ENCODE measurements around the gene TASOR2.
A peak's percentile ranks its signal among the peaks of the same experiment; 100 is the strongest.

TASOR2 gene

DNA sequence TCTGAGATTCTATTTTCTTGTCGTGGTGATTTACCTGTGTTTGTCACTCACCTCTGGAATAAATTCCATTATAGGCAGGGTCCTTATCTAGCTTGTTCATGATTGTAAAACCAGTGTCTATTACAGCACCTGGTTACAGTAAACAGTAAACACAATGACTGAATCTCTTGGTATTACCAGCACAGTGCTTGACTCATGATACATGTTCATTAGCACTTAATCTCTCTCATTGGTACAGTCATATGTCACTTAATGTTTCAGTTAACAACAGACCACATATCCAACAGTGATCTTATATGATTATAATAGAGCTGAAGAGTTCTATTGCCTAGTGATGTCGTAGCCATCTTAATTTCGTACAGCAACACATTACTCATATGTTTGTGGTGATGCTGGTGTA lies 1.6 kb upstream of the TASOR2 start:
- Mint-ChIP-seq H3K36me3 (ENCODE audit: low read depth) (no peaks in the 10 kb centered on the region), H3K4me3 (peak overlapping the region in 1 of 3 experiments; percentile 4), H3K27me3 (ENCODE audit: low read depth) (peaks cover 17% of the 10 kb centered on the region), H3K9me3 (no peaks in the 10 kb centered on the region), H3K27ac (no peak overlapping the region), H3K4me1 (peaks cover 24% of the 10 kb centered on the region)
- TF ChIP-seq CTCF (IDR thresholded peaks at IDR 0.05; ENCODE audit: unreplicated experiment in 3 of 3) = no peak

DNA sequence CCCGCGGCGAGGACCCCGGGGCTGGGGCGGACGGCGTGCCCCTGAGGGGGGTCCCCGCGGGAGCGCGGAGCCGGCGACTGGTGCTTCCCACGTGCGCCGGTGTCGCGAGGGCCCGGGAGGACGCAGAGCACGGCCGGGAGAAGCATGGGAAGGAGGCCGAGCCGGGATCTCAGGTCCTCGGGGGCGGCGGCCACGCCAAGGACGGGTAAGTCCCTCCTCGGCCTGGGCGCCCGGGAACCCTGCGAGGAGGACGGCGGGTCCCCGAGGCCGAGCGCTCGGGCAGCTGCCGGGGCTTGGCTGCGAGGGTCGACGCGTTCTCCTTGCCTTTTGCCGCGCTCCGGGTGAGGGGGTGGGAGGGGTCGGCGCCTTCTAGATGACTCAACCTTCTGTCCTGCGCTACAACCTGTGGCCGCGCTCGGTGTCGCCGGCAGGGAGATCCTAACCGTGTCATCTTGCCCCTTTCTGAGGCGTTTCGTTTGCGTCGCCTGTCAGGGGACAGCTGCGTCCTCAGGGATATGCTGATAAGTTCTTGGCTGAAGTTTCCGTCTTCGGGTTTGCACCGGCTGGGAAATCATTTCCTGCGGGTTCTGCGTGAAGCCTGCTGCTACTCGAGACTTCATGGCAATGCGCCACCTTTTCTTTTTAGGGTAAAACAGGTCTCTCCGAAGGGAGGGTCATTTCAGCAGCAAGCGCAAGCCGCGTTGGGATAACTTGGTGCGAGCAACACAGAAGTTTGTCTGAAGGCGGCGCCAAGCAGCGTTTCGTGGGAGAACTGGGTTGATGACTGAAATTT lies 529 bp downstream of the TASOR2 start:
- H3K27ac Mint-ChIP-seq = peak overlapping the region; percentile 73 to 97 (median 97)

GRCh38 chr10:5685764-5686240 lies 1.2 kb downstream of the TASOR2 start:
- Mint-ChIP-seq H3K4me3 (peak overlapping the region; percentile 93 to 96 (median 96)), H3K27me3 (ENCODE audit: low read depth) (peaks cover 7% of the 10 kb centered on the region), H3K9me3 (no peaks in the 10 kb centered on the region), H3K27ac (peak overlapping the region; percentile 73 to 97 (median 97)), H3K4me1 (peaks cover 24% of the 10 kb centered on the region), H3K36me3 (ENCODE audit: low read depth) (no peaks in the 10 kb centered on the region)
- TF ChIP-seq CTCF (IDR thresholded peaks at IDR 0.05; ENCODE audit: unreplicated experiment in 3 of 3) = peak in 1 of 3 experiments; percentile 33

More for the DNA sequence above, 529 bp downstream of the TASOR2 start:
- H3K27me3 Mint-ChIP-seq (ENCODE audit: low read depth) = peaks cover 7% of the 10 kb centered on the region
- TF ChIP-seq CTCF (IDR thresholded peaks at IDR 0.05; ENCODE audit: unreplicated experiment in 3 of 3) = peak; percentile 47 to 58 (median 56)
- H3K9me3 Mint-ChIP-seq = no peaks in the 10 kb centered on the region
- H3K4me3 Mint-ChIP-seq = peak overlapping the region; percentile 96 to 97 (median 96)
- peaks cover 24% of the 10 kb centered on the region for H3K4me1 Mint-ChIP-seq
- no peaks in the 10 kb centered on the region for H3K36me3 Mint-ChIP-seq (ENCODE audit: low read depth)

DNA sequence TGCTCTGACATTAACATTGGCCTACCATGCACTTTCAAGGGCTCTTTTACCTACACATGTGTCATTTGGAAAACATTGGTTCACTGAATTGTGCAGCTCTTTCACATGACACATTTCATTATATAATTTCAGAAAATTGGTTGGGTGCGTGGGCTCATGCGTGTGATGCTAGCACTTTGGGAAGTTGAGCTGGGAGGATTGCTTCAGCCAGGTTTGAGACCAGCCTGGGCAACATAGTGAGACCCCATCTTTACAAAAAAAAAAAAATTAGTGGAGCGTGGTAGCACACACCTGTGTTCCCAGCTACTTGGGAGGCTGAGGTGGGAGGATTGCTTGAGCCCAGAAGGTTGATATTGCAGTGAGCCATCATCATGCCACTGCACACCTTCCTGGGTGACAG lies 3.9 kb downstream of the TASOR2 start:
- no peak overlapping the region for H3K27ac Mint-ChIP-seq
- no peak for TF ChIP-seq CTCF (IDR thresholded peaks at IDR 0.05; ENCODE audit: unreplicated experiment in 3 of 3)
- no peaks in the 10 kb centered on the region for H3K9me3 Mint-ChIP-seq
- H3K4me3 Mint-ChIP-seq = no peak overlapping the region
- H3K4me1 Mint-ChIP-seq = peaks cover 44% of the 10 kb centered on the region
- peaks cover 4% of the 10 kb centered on the region for H3K27me3 Mint-ChIP-seq (ENCODE audit: low read depth)
- no peaks in the 10 kb centered on the region for H3K36me3 Mint-ChIP-seq (ENCODE audit: low read depth)

GRCh38 chr10:5691786-5692185 lies 7.1 kb downstream of the TASOR2 start:
- TF ChIP-seq CTCF (IDR thresholded peaks at IDR 0.05; ENCODE audit: unreplicated experiment in 3 of 3) = no peak
- Mint-ChIP-seq H3K36me3 (ENCODE audit: low read depth) (no peaks in the 10 kb centered on the region), H3K9me3 (no peaks in the 10 kb centered on the region), H3K27ac (peak overlapping the region in 2 of 3 experiments; percentile 35 to 45), H3K4me1 (peaks cover 33% of the 10 kb centered on the region), H3K4me3 (peak overlapping the region; percentile 73 to 84 (median 75)), H3K27me3 (ENCODE audit: low read depth) (no peaks in the 10 kb centered on the region)

Measured in nephron (organoid).